Sigmoid colon (tissue), 7 donors: ENCODE measurements around the gene PTH. TPM values are rescaled to one million over a fixed set of nuclear protein-coding genes. Genes with fewer than 3 reads are reported as not detected.

Source experiments
- DNase-seq: peaks from one replicate; pipeline ENCODE4 v3.0.0-alpha.2; 2019
- H3K27ac ChIP-seq, 4 donors: fragments of 200-600 bp; sonication (generic); one replicate each; pipeline ENCODE4 v1.5.1; 2016 to 2019; ENCODE audit warnings: mild to moderate bottlenecking in 1 of 4
- H3K27me3 ChIP-seq, 3 donors: fragments of 200-600 bp; sonication (generic); one replicate each; pipeline ENCODE4 v1.5.1; 2019; ENCODE audit warnings: mild to moderate bottlenecking in 1 of 3
- H3K36me3 ChIP-seq, 4 donors: fragments of 200-600 bp; sonication (generic); one replicate each; pipeline ENCODE4 v1.5.1; 2016 to 2019
- H3K4me1 ChIP-seq, 4 donors: fragments of 200-600 bp; sonication (generic); one replicate each; pipeline ENCODE4 v1.5.1; 2017 to 2019
- H3K4me3 ChIP-seq, 4 donors: fragments of 200-600 bp; sonication (generic); one replicate each; pipeline ENCODE4 v1.5.1; 2017 to 2019; ENCODE audit warnings: mild to moderate bottlenecking in 2 of 4, moderate library complexity in 1 of 4
- H3K9me3 ChIP-seq, 4 donors: fragments of 200-600 bp in 3 of 4; sonication (generic) in 3 of 4; one replicate each; pipeline versions ENCODE4 v1.5.1 to v1.6.1; 2013 to 2019
- CTCF ChIP-seq, 4 experiments: fragments of 450-650 bp in 3 of 4; fragments of 200-600 bp in 1 of 4; IDR thresholded peaks; one replicate each; pipeline ENCODE4 v1.5.1; 2016 to 2019; ENCODE audit warnings: antibody characterized with exemption in 4 of 4, mild to moderate bottlenecking in 3 of 4, moderate library complexity in 2 of 4
- EP300 ChIP-seq, 4 donors: sonication (generic); formaldehyde crosslinking; IDR thresholded peaks; one replicate each; pipeline ENCODE4 v1.6.1; 2017; ENCODE audit warnings: antibody characterized with exemption in 4 of 4
- POLR2A ChIP-seq, 2 donors: fragments of 450-650 bp; IDR thresholded peaks; one replicate each; pipeline ENCODE4 v1.6.1; 2016; ENCODE audit warnings: antibody characterized with exemption in 2 of 2, mild to moderate bottlenecking in 2 of 2, moderate library complexity in 2 of 2
- POLR2AphosphoS5 ChIP-seq, 4 donors: sonication (generic); formaldehyde crosslinking; IDR thresholded peaks; one replicate each; pipeline ENCODE4 v1.6.1; 2017; ENCODE audit warnings: antibody characterized with exemption in 4 of 4
- WGBS, 2 donors: extraction: QIAGEN DNeasy Blood & Tissue Kit; methylation state at CpG; one replicate each; pipeline ENCODE4 v1.1.7; 2013; 5-methylcytosine and 5-hydroxymethylcytosine counted together
- intact Hi-C: fragments of 100-400 bp; cut with DNase I; formaldehyde crosslinking; loops from one replicate; pipeline ENCODE4 v1.15.1; 2023
- polyA plus RNA-seq, 3 donors: library from polyadenylated mRNA; stranded (reverse); fragments of 200-250 nt; gene quantifications; one replicate each; pipeline ENCODE4 v1.2.3, GENCODE V29; 2013
- total RNA-seq, 4 donors: library from RNA; depleted of rRNA; stranded (reverse); fragments of >200 nt; gene quantifications; one replicate each; pipeline ENCODE4 v1.1.0, GENCODE V29; 2016
- donor health status: healthy with polysubstance abuse.
- donor health status: Bipolar disorder and iron deficiency.
- donor health status: healthy.

The PTH gene
- total and polyA plus RNA-seq, 7 donors: not detected

- Histone ChIP-seq H3K4me3 (no peak overlapping the region), H3K36me3 (no peaks in the 10 kb centered on the region), H3K9me3 (no peaks in the 10 kb centered on the region), H3K27ac (no peak overlapping the region), H3K4me1 (peaks cover 0 to 21% (median 14%) of the 10 kb centered on the region in 4 donors), H3K27me3 (no peaks in the 10 kb centered on the region)
- 2 to 13% methylated on average over 6 of the region's 6 CpGs for WGBS, 2 donors
- TF ChIP-seq POLR2AphosphoS5 (IDR thresholded peaks at IDR 0.05): no peak
- TF ChIP-seq CTCF (IDR thresholded peaks at IDR 0.05): peak in 3 of 4 experiments; percentile 27 to 41 (median 30)
- TF ChIP-seq POLR2A (IDR thresholded peaks at IDR 0.05): no peak
- no peak for DNase-seq
- intact Hi-C loops: loop anchor here (5.0 to 10.0 kb wide), 4 partner anchors 131 to 504 kb away; partner anchors contain the start of gene BMAL1
These were observed 29.9 kb downstream of the PTH start for GRCh38 chr11:13465909-13466371.

GRCh38 chr11:13463779-13464290, 32.0 kb downstream of the PTH start:
- intact Hi-C loops: loop anchor here (2.0 to 10.0 kb wide), 5 partner anchors 77 to 249 kb away; partner anchors contain the start of genes BMAL1 and FAR1
- no peaks in the 10 kb centered on the region for H3K36me3 ChIP-seq
- DNase-seq: no peak
- H3K4me1 ChIP-seq: peaks cover 0 to 21% (median 14%) of the 10 kb centered on the region in 4 donors
- WGBS, 2 donors: 27 to 32% methylated on average over 12 of the region's 12 CpGs
- no peaks in the 10 kb centered on the region for H3K27me3 ChIP-seq
- H3K27ac ChIP-seq: peak overlapping the region; percentile 85 to 92 (median 92)
- no peak for TF ChIP-seq POLR2AphosphoS5 (IDR thresholded peaks at IDR 0.05)
- TF ChIP-seq EP300 (IDR thresholded peaks at IDR 0.05): no peak
- TF ChIP-seq CTCF (IDR thresholded peaks at IDR 0.05): no peak
- TF ChIP-seq POLR2A (IDR thresholded peaks at IDR 0.05): no peak
- H3K9me3 ChIP-seq: no peaks in the 10 kb centered on the region
- peak overlapping the region; percentile 74 to 92 (median 78) for H3K4me3 ChIP-seq

- H3K4me1 ChIP-seq: peaks cover 0 to 21% (median 14%) of the 10 kb centered on the region in 4 donors
- peak within 1 kb of the TSS; percentile 85 to 92 (median 92) for H3K27ac ChIP-seq
- 1% methylated on average over 71 of the region's 71 CpGs for WGBS, 2 donors
- DNase-seq: peak; percentile 96
- H3K4me3 ChIP-seq: peak within 1 kb of the TSS; percentile 74 to 92 (median 78)
- no peaks in the 10 kb centered on the region for H3K36me3 ChIP-seq
- no peaks in the 10 kb centered on the region for H3K9me3 ChIP-seq
- no peaks in the 10 kb centered on the region for H3K27me3 ChIP-seq
- intact Hi-C loops: loop anchor here (2.0 to 10.0 kb wide), 5 partner anchors 76 to 248 kb away; partner anchors contain the start of genes BMAL1 and FAR1
- TF ChIP-seq EP300 (IDR thresholded peaks at IDR 0.05) (no peak), POLR2A (IDR thresholded peaks at IDR 0.05) (peak; percentile 74 to 86), POLR2AphosphoS5 (IDR thresholded peaks at IDR 0.05) (peak; percentile 83 to 91 (median 88)), CTCF (IDR thresholded peaks at IDR 0.05) (no peak)
These were observed 32.7 kb downstream of the PTH start, which contains the start of gene BTBD10 for GRCh38 chr11:13462901-13463778. Gene BTBD10 (minus strand): TSS chr11:13463222. CDS start chr11:13445124, 18,098 bp downstream.

GRCh38 chr11:13462311-13462900, 33.4 kb downstream of the PTH start:
- peaks cover 0 to 21% (median 14%) of the 10 kb centered on the region in 4 donors for H3K4me1 ChIP-seq
- WGBS, 2 donors: 1% methylated on average over 18 of the region's 18 CpGs
- no peaks in the 10 kb centered on the region for H3K9me3 ChIP-seq
- H3K27ac ChIP-seq: peak overlapping the region; percentile 85 to 92 (median 92)
- intact Hi-C loops: loop anchor here (2.0 to 10.0 kb wide), 5 partner anchors 75 to 248 kb away; partner anchors contain the start of genes BMAL1 and FAR1
- TF ChIP-seq POLR2A (IDR thresholded peaks at IDR 0.05) (no peak), CTCF (IDR thresholded peaks at IDR 0.05) (no peak), EP300 (IDR thresholded peaks at IDR 0.05) (no peak), POLR2AphosphoS5 (IDR thresholded peaks at IDR 0.05) (no peak)
- peak; percentile 78 for DNase-seq
- no peaks in the 10 kb centered on the region for H3K27me3 ChIP-seq
- peak overlapping the region; percentile 74 to 92 (median 78) for H3K4me3 ChIP-seq
- H3K36me3 ChIP-seq: no peaks in the 10 kb centered on the region
